ENCODE data around the gene UCK2.

Gene UCK2

DNA sequence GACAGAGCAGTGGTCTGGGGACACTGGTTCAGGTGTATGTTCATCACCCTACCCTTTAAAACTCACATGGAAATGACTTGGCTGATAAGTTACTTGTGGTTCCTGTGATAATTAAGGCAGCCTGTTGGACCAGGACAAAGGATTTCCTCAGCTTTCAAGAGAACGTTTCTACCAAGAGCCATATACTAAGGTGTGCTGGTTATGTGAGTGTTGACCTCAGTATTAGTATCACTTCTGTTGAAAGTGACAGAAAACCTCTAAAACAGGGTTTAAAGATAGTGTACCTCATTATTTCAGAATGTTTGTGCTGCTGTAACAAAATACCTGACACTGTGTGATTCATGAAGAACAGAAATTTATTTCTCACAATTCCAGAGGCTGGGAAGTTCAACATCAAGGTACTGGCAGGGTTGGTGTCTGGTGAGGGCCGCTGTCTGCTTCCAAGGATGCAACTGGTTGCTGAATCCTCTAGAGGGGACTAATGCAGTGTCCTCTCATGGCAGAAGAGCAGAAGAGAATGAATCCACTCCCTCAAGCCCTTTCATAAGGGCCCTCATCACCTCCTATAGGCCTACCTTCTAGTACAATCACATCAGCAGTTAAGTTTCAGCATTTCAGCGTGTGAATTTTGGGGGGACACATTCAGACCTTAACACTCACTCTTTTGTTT, 54.9 kb downstream of the UCK2 start:
- DNase-seq (ENCODE audit: low read depth), result no peak
- TF ChIP-seq, protein P1, sequence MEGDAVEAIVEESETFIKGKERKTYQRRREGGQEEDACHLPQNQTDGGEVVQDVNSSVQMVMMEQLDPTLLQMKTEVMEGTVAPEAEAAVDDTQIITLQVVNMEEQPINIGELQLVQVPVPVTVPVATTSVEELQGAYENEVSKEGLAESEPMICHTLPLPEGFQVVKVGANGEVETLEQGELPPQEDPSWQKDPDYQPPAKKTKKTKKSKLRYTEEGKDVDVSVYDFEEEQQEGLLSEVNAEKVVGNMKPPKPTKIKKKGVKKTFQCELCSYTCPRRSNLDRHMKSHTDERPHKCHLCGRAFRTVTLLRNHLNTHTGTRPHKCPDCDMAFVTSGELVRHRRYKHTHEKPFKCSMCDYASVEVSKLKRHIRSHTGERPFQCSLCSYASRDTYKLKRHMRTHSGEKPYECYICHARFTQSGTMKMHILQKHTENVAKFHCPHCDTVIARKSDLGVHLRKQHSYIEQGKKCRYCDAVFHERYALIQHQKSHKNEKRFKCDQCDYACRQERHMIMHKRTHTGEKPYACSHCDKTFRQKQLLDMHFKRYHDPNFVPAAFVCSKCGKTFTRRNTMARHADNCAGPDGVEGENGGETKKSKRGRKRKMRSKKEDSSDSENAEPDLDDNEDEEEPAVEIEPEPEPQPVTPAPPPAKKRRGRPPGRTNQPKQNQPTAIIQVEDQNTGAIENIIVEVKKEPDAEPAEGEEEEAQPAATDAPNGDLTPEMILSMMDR (conservative IDR thresholded peaks at IDR 0.05; ENCODE audit: control insufficient read depth, insufficient read depth, low read depth, low read length), result no peak
- no peak overlapping the region for H3K4me3 ChIP-seq (ENCODE audit: control insufficient read depth, low read depth, low read length)

DNA sequence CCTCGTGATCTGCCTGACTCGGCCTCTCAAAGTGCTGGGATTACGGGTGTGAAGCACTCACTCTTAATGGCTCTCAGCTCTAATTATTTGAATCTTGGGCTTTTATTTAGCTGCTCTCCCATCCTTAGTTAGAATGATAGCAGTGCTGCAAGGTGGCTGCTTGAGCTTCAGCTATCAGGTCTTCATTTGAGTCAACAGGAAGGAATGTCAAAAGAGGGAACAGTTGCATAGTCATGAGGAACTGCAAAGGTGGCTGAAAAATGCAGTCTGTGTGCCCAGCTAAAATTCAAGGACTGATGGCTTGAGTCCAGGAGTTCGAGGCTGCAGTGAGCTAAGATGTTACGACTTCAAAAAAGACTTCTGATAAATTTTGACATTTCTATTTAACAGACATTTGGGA, 55.6 kb downstream of the UCK2 start:
- TF ChIP-seq, protein P1 (conservative IDR thresholded peaks at IDR 0.05; ENCODE audit: control insufficient read depth, insufficient read depth, low read depth, low read length), result no peak
- no peak overlapping the region for H3K4me3 ChIP-seq (ENCODE audit: control insufficient read depth, low read depth, low read length)
- DNase-seq (ENCODE audit: low read depth), result no peak

DNA sequence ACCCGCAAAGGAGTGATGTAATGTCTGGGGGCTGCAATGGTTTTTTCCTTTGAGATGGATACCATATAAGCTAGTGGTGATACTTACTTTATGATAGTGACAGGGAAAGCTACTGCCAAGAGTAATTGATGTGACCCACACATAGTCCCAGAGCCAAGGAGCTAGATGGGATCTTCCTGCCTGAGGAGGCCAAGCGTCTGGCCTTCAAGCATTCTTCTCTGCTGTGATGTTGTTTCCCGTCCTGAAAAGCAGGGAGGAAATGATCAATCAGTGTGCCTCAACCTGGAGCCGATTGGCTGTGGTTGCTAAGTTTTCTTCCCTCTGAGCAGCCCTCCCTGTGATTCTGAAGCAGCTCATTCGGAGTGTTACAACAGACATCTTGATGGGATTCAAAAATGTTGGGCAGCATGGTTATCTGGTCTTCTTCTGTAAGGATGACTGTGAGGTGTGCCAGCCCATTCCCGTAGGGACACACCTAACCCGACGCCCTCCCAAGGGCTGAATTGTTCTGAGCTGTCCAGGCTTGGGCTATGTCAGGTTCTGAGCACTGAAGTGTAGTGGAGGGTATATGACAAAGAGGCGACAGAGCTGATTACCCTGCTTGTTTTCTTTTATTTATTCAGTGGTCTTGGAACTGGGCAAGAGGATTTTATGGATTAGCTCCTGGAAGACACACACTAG, 56.7 kb downstream of the UCK2 start:
- H3K4me3 ChIP-seq (ENCODE audit: control insufficient read depth, low read depth, low read length), result no peak overlapping the region
- TF ChIP-seq, protein P1 (conservative IDR thresholded peaks at IDR 0.05; ENCODE audit: control insufficient read depth, insufficient read depth, low read depth, low read length), result no peak
- no peak for DNase-seq (ENCODE audit: low read depth)

DNA sequence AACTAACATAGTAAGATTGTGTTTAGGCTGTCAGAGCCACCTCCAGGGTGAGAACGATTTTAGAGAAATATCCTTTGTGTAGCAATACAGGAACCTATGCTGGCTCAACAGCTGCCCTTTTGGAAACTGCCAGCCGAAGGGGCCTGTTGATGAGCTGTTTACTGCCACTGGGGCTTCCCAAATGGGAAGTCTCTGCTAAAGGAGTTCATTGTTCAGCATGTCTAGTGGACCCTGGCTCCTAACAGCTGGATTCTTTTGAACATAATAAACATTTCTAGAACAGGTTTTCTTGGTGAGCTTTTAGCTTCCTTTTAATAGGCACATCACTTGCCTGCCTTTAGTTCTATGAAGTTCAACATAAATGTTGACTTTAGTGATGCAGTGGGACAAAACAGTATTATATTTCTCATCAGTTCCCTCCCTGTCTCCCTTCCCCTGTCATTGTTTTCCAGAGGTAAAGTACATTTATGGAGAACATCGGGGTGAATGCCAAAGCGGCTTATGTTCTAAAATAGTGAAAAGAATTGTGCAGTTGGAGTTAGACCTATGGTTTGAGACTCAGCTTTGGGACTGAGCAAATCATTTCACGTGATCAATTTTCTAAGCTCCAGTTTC, 57.4 kb downstream of the UCK2 start:
- no peak for DNase-seq (ENCODE audit: low read depth)
- TF ChIP-seq, protein P1 (conservative IDR thresholded peaks at IDR 0.05; ENCODE audit: control insufficient read depth, insufficient read depth, low read depth, low read length), result no peak
- H3K4me3 ChIP-seq (ENCODE audit: control insufficient read depth, low read depth, low read length), result no peak overlapping the region

- TF ChIP-seq, protein P1 (conservative IDR thresholded peaks at IDR 0.05; ENCODE audit: control insufficient read depth, insufficient read depth, low read depth, low read length), result no peak
- no peak overlapping the region for H3K4me3 ChIP-seq (ENCODE audit: control insufficient read depth, low read depth, low read length)
- no peak for DNase-seq (ENCODE audit: low read depth)
These were observed 57.9 kb downstream of the UCK2 start for GRCh38 chr1:165885305-165885694.

- H3K4me3 ChIP-seq (ENCODE audit: control insufficient read depth, low read depth, low read length), result no peak overlapping the region
- TF ChIP-seq, protein P1 (conservative IDR thresholded peaks at IDR 0.05; ENCODE audit: control insufficient read depth, insufficient read depth, low read depth, low read length), result no peak
- no peak for DNase-seq (ENCODE audit: low read depth)
These were observed 58.8 kb downstream of the UCK2 start for GRCh38 chr1:165886193-165886592.

All from fibroblast of mammary gland (primary cell).